ENCODE data around the gene RAB3IP.

Gene RAB3IP

GRCh38 chr12:69720750-69721149 lies 17.9 kb upstream of the RAB3IP start:
- no peaks in the 10 kb centered on the region for H3K9me3 ChIP-seq (replicated peaks; ENCODE audit: insufficient read depth, low read length)
- no peak for TF ChIP-seq EZH2phosphoT487 (IDR thresholded peaks at IDR 0.05; ENCODE audit: low read length)
- H2AFZ ChIP-seq (ENCODE audit: low read length), result no peak overlapping the region
- no peak overlapping the region for H3K4me2 ChIP-seq (ENCODE audit: low read depth, low read length)
- no peaks in the 10 kb centered on the region for H3K4me1 ChIP-seq (ENCODE audit: low read length)
- H3K79me2 ChIP-seq (ENCODE audit: low read length), result no peaks in the 10 kb centered on the region
- no peak overlapping the region for H3K9ac ChIP-seq (ENCODE audit: low read length)
- H3K36me3 ChIP-seq (replicated peaks; ENCODE audit: insufficient read depth, low read length), result no peaks in the 10 kb centered on the region
- no peaks in the 10 kb centered on the region for H3F3A ChIP-seq (ENCODE audit: insufficient read depth, low read length)
- no peak for DNase-seq
- H3K27ac ChIP-seq (ENCODE audit: low read length), result no peak overlapping the region
- no peaks in the 10 kb centered on the region for H4K20me1 ChIP-seq (ENCODE audit: insufficient read depth, low read length)
- H3K27me3 ChIP-seq (replicated peaks; ENCODE audit: insufficient read depth, low read length), result no peaks in the 10 kb centered on the region
- no peaks in the 10 kb centered on the region for H3K9me2 ChIP-seq (replicated peaks; ENCODE audit: insufficient read depth, low read length)
- H3K4me3 ChIP-seq (ENCODE audit: low read length), result no peak overlapping the region

- no peak overlapping the region for H3K4me2 ChIP-seq (ENCODE audit: low read depth, low read length)
- no peak overlapping the region for H3K4me3 ChIP-seq (ENCODE audit: low read length)
- no peak for TF ChIP-seq EZH2 (optimal IDR thresholded peaks at IDR 0.05; ENCODE audit: low read depth, low read length)
- TF ChIP-seq EZH2phosphoT487 (IDR thresholded peaks at IDR 0.05; ENCODE audit: low read length), result no peak
- TF ChIP-seq CTCF (IDR thresholded peaks at IDR 0.05; ENCODE audit: low read length), result no peak
- no peak overlapping the region for H3K27ac ChIP-seq (ENCODE audit: low read length)
- no peaks in the 10 kb centered on the region for H3K9me3 ChIP-seq (replicated peaks; ENCODE audit: insufficient read depth, low read length)
- DNase-seq, result no peak
- no peaks in the 10 kb centered on the region for H3K36me3 ChIP-seq (replicated peaks; ENCODE audit: insufficient read depth, low read length)
- no peaks in the 10 kb centered on the region for H3K4me1 ChIP-seq (ENCODE audit: low read length)
- H3K27me3 ChIP-seq (replicated peaks; ENCODE audit: insufficient read depth, low read length), result no peaks in the 10 kb centered on the region
- H3K9ac ChIP-seq (ENCODE audit: low read length), result no peak overlapping the region
- no peaks in the 10 kb centered on the region for H3K9me2 ChIP-seq (replicated peaks; ENCODE audit: insufficient read depth, low read length)
- H2AFZ ChIP-seq (ENCODE audit: low read length), result no peak overlapping the region
- H3F3A ChIP-seq (ENCODE audit: insufficient read depth, low read length), result no peaks in the 10 kb centered on the region
- no peaks in the 10 kb centered on the region for H3K79me2 ChIP-seq (ENCODE audit: low read length)
- no peaks in the 10 kb centered on the region for H4K20me1 ChIP-seq (ENCODE audit: insufficient read depth, low read length)
These were observed 11.7 kb upstream of the RAB3IP start for GRCh38 chr12:69726922-69727321.

- Histone ChIP-seq H3K9ac (ENCODE audit: low read length) (no peak overlapping the region), H3K9me3 (replicated peaks; ENCODE audit: insufficient read depth, low read length) (no peaks in the 10 kb centered on the region), H3K36me3 (replicated peaks; ENCODE audit: insufficient read depth, low read length) (no peaks in the 10 kb centered on the region), H3K4me3 (ENCODE audit: low read length) (no peak overlapping the region), H3K27me3 (replicated peaks; ENCODE audit: insufficient read depth, low read length) (no peaks in the 10 kb centered on the region), H3K4me2 (ENCODE audit: low read depth, low read length) (no peak overlapping the region), H4K20me1 (ENCODE audit: insufficient read depth, low read length) (no peaks in the 10 kb centered on the region), H3K27ac (ENCODE audit: low read length) (no peak overlapping the region), H3K79me2 (ENCODE audit: low read length) (no peaks in the 10 kb centered on the region), H2AFZ (ENCODE audit: low read length) (no peak overlapping the region), H3K4me1 (ENCODE audit: low read length) (no peaks in the 10 kb centered on the region), H3K9me2 (replicated peaks; ENCODE audit: insufficient read depth, low read length) (no peaks in the 10 kb centered on the region), H3F3A (ENCODE audit: insufficient read depth, low read length) (no peaks in the 10 kb centered on the region)
- no peak for DNase-seq
- TF ChIP-seq EZH2 (optimal IDR thresholded peaks at IDR 0.05; ENCODE audit: low read depth, low read length) (no peak), EZH2phosphoT487 (IDR thresholded peaks at IDR 0.05; ENCODE audit: low read length) (no peak), CTCF (IDR thresholded peaks at IDR 0.05; ENCODE audit: low read length) (no peak)
These were observed 6.6 kb upstream of the RAB3IP start for GRCh38 chr12:69732088-69732487.

- no peaks in the 10 kb centered on the region for H3K4me1 ChIP-seq (ENCODE audit: low read length)
- H3K4me3 ChIP-seq (ENCODE audit: low read length), result no peak overlapping the region
- TF ChIP-seq EZH2 (optimal IDR thresholded peaks at IDR 0.05; ENCODE audit: low read depth, low read length) (no peak), CTCF (IDR thresholded peaks at IDR 0.05; ENCODE audit: low read length) (no peak), EZH2phosphoT487 (IDR thresholded peaks at IDR 0.05; ENCODE audit: low read length) (no peak)
- H3F3A ChIP-seq (ENCODE audit: insufficient read depth, low read length), result no peaks in the 10 kb centered on the region
- no peak overlapping the region for H3K4me2 ChIP-seq (ENCODE audit: low read depth, low read length)
- H4K20me1 ChIP-seq (ENCODE audit: insufficient read depth, low read length), result no peaks in the 10 kb centered on the region
- no peak overlapping the region for H3K27ac ChIP-seq (ENCODE audit: low read length)
- H2AFZ ChIP-seq (ENCODE audit: low read length), result no peak overlapping the region
- no peaks in the 10 kb centered on the region for H3K9me2 ChIP-seq (replicated peaks; ENCODE audit: insufficient read depth, low read length)
- H3K36me3 ChIP-seq (replicated peaks; ENCODE audit: insufficient read depth, low read length), result no peaks in the 10 kb centered on the region
- H3K9ac ChIP-seq (ENCODE audit: low read length), result no peak overlapping the region
- no peaks in the 10 kb centered on the region for H3K27me3 ChIP-seq (replicated peaks; ENCODE audit: insufficient read depth, low read length)
- H3K79me2 ChIP-seq (ENCODE audit: low read length), result no peaks in the 10 kb centered on the region
- no peaks in the 10 kb centered on the region for H3K9me3 ChIP-seq (replicated peaks; ENCODE audit: insufficient read depth, low read length)
- no peak for DNase-seq
These were observed 5.0 kb upstream of the RAB3IP start for GRCh38 chr12:69733638-69734037.

All from MM.1S (cell line).